ENCODE results near the gene MTFP1. TPM values are rescaled to one million over a fixed set of nuclear protein-coding genes. Genes with fewer than 3 reads are reported as not detected.

The MTFP1 gene
- total RNA-seq, 1 donor from 2014 or later = 21.1 TPM

- intact Hi-C loops (cut with DNase I) = no loop called here
- no peaks in the 10 kb centered on the region for H3K27me3 ChIP-seq
- no peak overlapping the region for H3K27ac ChIP-seq
- TF ChIP-seq POLR2AphosphoS5 (IDR thresholded peaks at IDR 0.05; ENCODE audit: insufficient read depth in 1 of 2, low read depth in 1 of 2) = no peak
- TF ChIP-seq CTCF (IDR thresholded peaks at IDR 0.05) = no peak
- TF ChIP-seq POLR2A (IDR thresholded peaks at IDR 0.05) = no peak
- DNase-seq (ENCODE audit: extremely low spot score in 2 of 2) = no peak
- H3K4me1 ChIP-seq = peaks cover 16% of the 10 kb centered on the region
- H3K36me3 ChIP-seq = no peaks in the 10 kb centered on the region
- no peak overlapping the region for H3K4me3 ChIP-seq
- no peaks in the 10 kb centered on the region for H3K9me3 ChIP-seq
Measured at GRCh38 chr22:30429887-30430286, 4.3 kb downstream of the MTFP1 start.

DNA sequence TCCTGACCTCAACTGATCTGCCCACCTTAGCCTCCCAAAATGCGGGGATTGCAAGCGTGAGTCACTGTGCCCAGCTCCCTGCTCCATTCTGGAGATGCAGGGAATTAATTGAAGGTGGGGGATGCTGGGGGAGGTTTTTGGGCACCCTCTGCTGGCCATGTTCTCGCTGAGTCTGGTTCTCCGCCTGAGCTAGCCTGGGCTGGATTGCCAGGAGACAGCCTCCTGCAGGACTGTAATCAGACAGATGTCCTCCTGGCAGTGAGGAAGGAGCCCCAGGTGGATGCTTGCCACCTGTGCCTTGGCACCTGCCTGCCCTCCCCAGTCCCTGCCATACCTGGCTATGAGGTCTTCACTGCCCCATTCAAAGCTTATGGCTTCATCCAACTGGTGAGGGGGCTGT lies 5.4 kb downstream of the MTFP1 start:
- TF ChIP-seq POLR2AphosphoS5 (IDR thresholded peaks at IDR 0.05; ENCODE audit: insufficient read depth in 1 of 2, low read depth in 1 of 2) = no peak
- no peaks in the 10 kb centered on the region for H3K9me3 ChIP-seq
- H3K4me1 ChIP-seq = peaks cover 6% of the 10 kb centered on the region
- intact Hi-C loops (cut with DNase I) = no loop called here
- no peaks in the 10 kb centered on the region for H3K27me3 ChIP-seq
- no peak overlapping the region for H3K4me3 ChIP-seq
- H3K27ac ChIP-seq = no peak overlapping the region
- no peak for DNase-seq (ENCODE audit: extremely low spot score in 2 of 2)
- no peaks in the 10 kb centered on the region for H3K36me3 ChIP-seq

- Histone ChIP-seq H3K36me3 (no peaks in the 10 kb centered on the region), H3K27me3 (no peaks in the 10 kb centered on the region), H3K4me1 (no peaks in the 10 kb centered on the region), H3K4me3 (no peak overlapping the region), H3K27ac (no peak overlapping the region), H3K9me3 (no peaks in the 10 kb centered on the region)
- DNase-seq (ENCODE audit: extremely low spot score in 2 of 2) = no peak
- intact Hi-C loops (cut with DNase I) = no loop called here
- no peak for TF ChIP-seq CTCF (IDR thresholded peaks at IDR 0.05)
- TF ChIP-seq POLR2A (IDR thresholded peaks at IDR 0.05) = no peak
- TF ChIP-seq POLR2AphosphoS5 (IDR thresholded peaks at IDR 0.05; ENCODE audit: insufficient read depth in 1 of 2, low read depth in 1 of 2) = no peak
Measured at GRCh38 chr22:30432096-30432495, 6.5 kb downstream of the MTFP1 start.

- intact Hi-C loops (cut with DNase I) = no loop called here
- H3K9me3 ChIP-seq = no peaks in the 10 kb centered on the region
- TF ChIP-seq POLR2AphosphoS5 (IDR thresholded peaks at IDR 0.05; ENCODE audit: insufficient read depth in 1 of 2, low read depth in 1 of 2) (no peak), POLR2A (IDR thresholded peaks at IDR 0.05) (no peak), CTCF (IDR thresholded peaks at IDR 0.05) (no peak)
Measured at GRCh38 chr22:30432520-30432919, 7.0 kb downstream of the MTFP1 start.

DNA sequence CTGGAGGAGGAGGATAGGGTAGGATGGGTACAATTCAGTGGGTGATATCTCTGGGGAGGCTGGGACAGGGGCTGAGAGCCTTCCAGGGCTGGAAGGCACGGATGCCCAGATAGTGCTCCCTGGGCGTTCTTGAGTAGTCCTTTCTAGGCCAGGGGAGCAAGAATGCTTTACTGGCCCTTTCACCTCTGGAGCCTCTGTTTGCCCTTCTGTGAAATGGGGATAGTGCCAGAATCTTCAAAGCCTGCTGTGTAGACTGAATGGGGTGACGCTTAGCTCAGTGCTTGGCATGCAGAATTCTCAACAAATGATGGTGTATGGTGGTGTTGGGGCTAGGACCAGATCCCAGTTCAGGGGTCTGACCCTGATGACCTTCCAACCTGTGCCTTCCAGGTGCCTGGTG lies 7.7 kb downstream of the MTFP1 start:
- Histone ChIP-seq H3K4me1 (no peaks in the 10 kb centered on the region), H3K27me3 (no peaks in the 10 kb centered on the region), H3K27ac (no peak overlapping the region), H3K9me3 (no peaks in the 10 kb centered on the region), H3K4me3 (no peak overlapping the region), H3K36me3 (no peaks in the 10 kb centered on the region)
- TF ChIP-seq CTCF (IDR thresholded peaks at IDR 0.05) (no peak), POLR2A (IDR thresholded peaks at IDR 0.05) (no peak), POLR2AphosphoS5 (IDR thresholded peaks at IDR 0.05; ENCODE audit: insufficient read depth in 1 of 2, low read depth in 1 of 2) (no peak)
- DNase-seq (ENCODE audit: extremely low spot score in 2 of 2) = no peak
- intact Hi-C loops (cut with DNase I) = no loop called here

More at GRCh38 chr22:30432520-30432919, 7.0 kb downstream of the MTFP1 start:
- Histone ChIP-seq H3K4me3 (no peak overlapping the region), H3K27me3 (no peaks in the 10 kb centered on the region), H3K4me1 (no peaks in the 10 kb centered on the region), H3K36me3 (no peaks in the 10 kb centered on the region), H3K27ac (no peak overlapping the region)
- DNase-seq (ENCODE audit: extremely low spot score in 2 of 2) = no peak

DNA sequence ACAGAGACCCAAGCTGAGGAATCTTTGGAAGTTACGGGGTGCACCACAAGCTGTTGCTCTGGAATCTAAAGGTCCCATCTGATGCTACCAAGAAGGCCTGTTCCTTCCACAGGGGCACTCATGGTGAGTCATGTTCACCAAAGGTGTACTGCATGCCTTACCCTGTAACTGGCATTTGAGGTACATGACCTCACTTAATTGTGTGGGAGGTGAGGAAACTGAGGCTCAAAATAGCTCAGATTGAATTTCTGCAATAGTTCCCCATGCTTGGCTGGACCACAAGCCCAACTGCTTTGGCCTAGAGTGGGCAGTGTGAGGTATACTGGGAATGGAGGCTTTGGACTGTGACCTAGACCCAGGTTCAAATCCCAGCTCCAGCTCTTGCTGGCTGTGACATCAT lies 8.2 kb downstream of the MTFP1 start:
- DNase-seq (ENCODE audit: extremely low spot score in 2 of 2) = no peak
- H3K27me3 ChIP-seq = no peaks in the 10 kb centered on the region
- no peaks in the 10 kb centered on the region for H3K4me1 ChIP-seq
- no peak overlapping the region for H3K27ac ChIP-seq
- TF ChIP-seq POLR2AphosphoS5 (IDR thresholded peaks at IDR 0.05; ENCODE audit: insufficient read depth in 1 of 2, low read depth in 1 of 2) (no peak), CTCF (IDR thresholded peaks at IDR 0.05) (no peak), POLR2A (IDR thresholded peaks at IDR 0.05) (no peak)
- intact Hi-C loops (cut with DNase I) = no loop called here
- H3K4me3 ChIP-seq = no peak overlapping the region
- no peaks in the 10 kb centered on the region for H3K36me3 ChIP-seq
- H3K9me3 ChIP-seq = no peaks in the 10 kb centered on the region
